Smooth muscle cell (in vitro differentiated cells): Measurements from ENCODE around the gene ARMC9. TPM values are rescaled to one million over a fixed set of nuclear protein-coding genes. Genes with fewer than 3 reads are reported as not detected.

Source experiments
- DNase-seq: peaks from one replicate; lab custom pipeline; 2025; ENCODE audit not compliant: unreplicated experiment; lab: John Stamatoyannopoulos, UW
- H2AFZ ChIP-seq: fragments of 200-600 bp; sonication (generic); 2 replicates; pipeline ENCODE4 v1.6.0; 2016; ENCODE audit warnings: antibody characterized with exemption, low read depth, mild to moderate bottlenecking
- H3F3A ChIP-seq: fragments of 200-600 bp; sonication (generic); 2 replicates; pipeline ENCODE4 v1.6.0; 2017; ENCODE audit warnings: antibody characterized with exemption, low read depth
- H3K27ac ChIP-seq: fragments of 200-600 bp; sonication (generic); 2 replicates; pipeline ENCODE4 v1.5.1; 2016; ENCODE audit warnings: low read depth, mild to moderate bottlenecking
- H3K27me3 ChIP-seq: fragments of 200-600 bp; sonication (generic); 2 replicates; pipeline ENCODE4 v1.6.1; 2016; ENCODE audit warnings: low read depth, mild to moderate bottlenecking
- H3K36me3 ChIP-seq: fragments of 200-600 bp; sonication (generic); 2 replicates; pipeline ENCODE4 v1.5.1; 2016; ENCODE audit warnings: low read depth
- H3K4me1 ChIP-seq: fragments of 200-600 bp; sonication (generic); 2 replicates; pipeline ENCODE4 v1.5.1; 2016; ENCODE audit warnings: low read depth
- H3K4me2 ChIP-seq: fragments of 200-600 bp; sonication (generic); 2 replicates; pipeline ENCODE4 v1.6.0; 2016; ENCODE audit warnings: mild to moderate bottlenecking
- H3K4me3 ChIP-seq: fragments of 200-600 bp; sonication (generic); 2 replicates; pipeline ENCODE4 v1.5.1; 2016; ENCODE audit warnings: mild to moderate bottlenecking
- H3K79me2 ChIP-seq: fragments of 200-600 bp; sonication (generic); 2 replicates; pipeline ENCODE4 v1.6.0; 2016; ENCODE audit warnings: low read depth, mild to moderate bottlenecking
- H3K9ac ChIP-seq: fragments of 200-600 bp; sonication (generic); 2 replicates; pipeline ENCODE4 v1.6.0; 2016; ENCODE audit warnings: low read depth
- H3K9me3 ChIP-seq: fragments of 200-600 bp; sonication (generic); replicated peaks from 2 replicates; pipeline ENCODE4 v1.5.1; 2016; ENCODE audit warnings: low read depth
- H4K20me1 ChIP-seq: fragments of 200-600 bp; sonication (generic); 2 replicates; pipeline ENCODE4 v1.6.0; 2016; ENCODE audit warnings: low read depth
- WGBS: methylation state at CpG from one replicate; pipeline ENCODE4 v1.1.7; 2016; ENCODE audit warnings: low lambda C conversion rate; 5-methylcytosine and 5-hydroxymethylcytosine counted together
- polyA plus RNA-seq: library from polyadenylated mRNA; unstranded; fragments of >200 nt; fragmentation: Nextera tagmentation; extraction: Ambion mirVana; gene quantifications from 2 replicates; pipeline ENCODE4 v1.2.1, GENCODE V29; 2016
- total RNA-seq: library from RNA; depleted of rRNA; stranded (reverse); fragments of >200 nt; gene quantifications from 2 replicates; pipeline ENCODE4 v1.2.3, GENCODE V29; 2014
- TF ChIP-seq, protein P1 (sequence below): fragments of 200-600 bp; sonication (generic); IDR thresholded peaks from 2 replicates; pipeline ENCODE4 v1.5.1; 2017; ENCODE audit warnings: borderline replicate concordance, mild to moderate bottlenecking, antibody characterized with exemption; ENCODE audit not compliant: insufficient read depth, poor library complexity, severe bottlenecking

Gene ARMC9
- total and polyA plus RNA-seq, 2 experiments from 2014 or later: 34.7 to 51.0 TPM

DNA sequence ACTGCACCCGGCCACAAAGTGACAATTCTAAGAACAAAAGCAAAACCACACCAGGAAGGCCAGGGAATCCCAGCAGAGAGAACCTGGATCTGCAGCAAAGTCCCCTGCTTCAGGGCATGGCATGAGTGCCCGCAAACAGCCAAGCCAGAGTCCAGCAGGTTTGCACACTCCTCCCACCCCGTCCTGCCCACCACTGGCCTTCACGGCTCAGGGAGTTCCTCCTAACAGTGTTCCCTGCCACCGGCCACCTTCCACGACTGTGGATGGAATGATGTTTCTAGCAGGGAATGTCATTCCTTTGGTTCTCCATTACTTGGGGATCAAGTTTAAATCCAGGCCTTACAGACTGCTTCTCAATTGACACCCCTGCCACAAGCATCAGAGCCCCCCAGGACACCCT, 155.0 kb downstream of the ARMC9 start:
- Histone ChIP-seq H4K20me1 (no peaks in the 10 kb centered on the region), H3K27ac (no peak overlapping the region), H3K27me3 (no peaks in the 10 kb centered on the region), H3K36me3 (no peaks in the 10 kb centered on the region), H3K4me3 (no peak overlapping the region), H3K79me2 (no peaks in the 10 kb centered on the region), H2AFZ (no peak overlapping the region), H3K4me2 (no peak overlapping the region), H3F3A (no peaks in the 10 kb centered on the region), H3K4me1 (no peaks in the 10 kb centered on the region), H3K9ac (no peak overlapping the region), H3K9me3 (no peaks in the 10 kb centered on the region)
- 97% methylated on average over 5 of the region's 6 CpGs for WGBS
- no peak for DNase-seq
- TF ChIP-seq, protein P1, sequence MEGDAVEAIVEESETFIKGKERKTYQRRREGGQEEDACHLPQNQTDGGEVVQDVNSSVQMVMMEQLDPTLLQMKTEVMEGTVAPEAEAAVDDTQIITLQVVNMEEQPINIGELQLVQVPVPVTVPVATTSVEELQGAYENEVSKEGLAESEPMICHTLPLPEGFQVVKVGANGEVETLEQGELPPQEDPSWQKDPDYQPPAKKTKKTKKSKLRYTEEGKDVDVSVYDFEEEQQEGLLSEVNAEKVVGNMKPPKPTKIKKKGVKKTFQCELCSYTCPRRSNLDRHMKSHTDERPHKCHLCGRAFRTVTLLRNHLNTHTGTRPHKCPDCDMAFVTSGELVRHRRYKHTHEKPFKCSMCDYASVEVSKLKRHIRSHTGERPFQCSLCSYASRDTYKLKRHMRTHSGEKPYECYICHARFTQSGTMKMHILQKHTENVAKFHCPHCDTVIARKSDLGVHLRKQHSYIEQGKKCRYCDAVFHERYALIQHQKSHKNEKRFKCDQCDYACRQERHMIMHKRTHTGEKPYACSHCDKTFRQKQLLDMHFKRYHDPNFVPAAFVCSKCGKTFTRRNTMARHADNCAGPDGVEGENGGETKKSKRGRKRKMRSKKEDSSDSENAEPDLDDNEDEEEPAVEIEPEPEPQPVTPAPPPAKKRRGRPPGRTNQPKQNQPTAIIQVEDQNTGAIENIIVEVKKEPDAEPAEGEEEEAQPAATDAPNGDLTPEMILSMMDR: no peak

DNA sequence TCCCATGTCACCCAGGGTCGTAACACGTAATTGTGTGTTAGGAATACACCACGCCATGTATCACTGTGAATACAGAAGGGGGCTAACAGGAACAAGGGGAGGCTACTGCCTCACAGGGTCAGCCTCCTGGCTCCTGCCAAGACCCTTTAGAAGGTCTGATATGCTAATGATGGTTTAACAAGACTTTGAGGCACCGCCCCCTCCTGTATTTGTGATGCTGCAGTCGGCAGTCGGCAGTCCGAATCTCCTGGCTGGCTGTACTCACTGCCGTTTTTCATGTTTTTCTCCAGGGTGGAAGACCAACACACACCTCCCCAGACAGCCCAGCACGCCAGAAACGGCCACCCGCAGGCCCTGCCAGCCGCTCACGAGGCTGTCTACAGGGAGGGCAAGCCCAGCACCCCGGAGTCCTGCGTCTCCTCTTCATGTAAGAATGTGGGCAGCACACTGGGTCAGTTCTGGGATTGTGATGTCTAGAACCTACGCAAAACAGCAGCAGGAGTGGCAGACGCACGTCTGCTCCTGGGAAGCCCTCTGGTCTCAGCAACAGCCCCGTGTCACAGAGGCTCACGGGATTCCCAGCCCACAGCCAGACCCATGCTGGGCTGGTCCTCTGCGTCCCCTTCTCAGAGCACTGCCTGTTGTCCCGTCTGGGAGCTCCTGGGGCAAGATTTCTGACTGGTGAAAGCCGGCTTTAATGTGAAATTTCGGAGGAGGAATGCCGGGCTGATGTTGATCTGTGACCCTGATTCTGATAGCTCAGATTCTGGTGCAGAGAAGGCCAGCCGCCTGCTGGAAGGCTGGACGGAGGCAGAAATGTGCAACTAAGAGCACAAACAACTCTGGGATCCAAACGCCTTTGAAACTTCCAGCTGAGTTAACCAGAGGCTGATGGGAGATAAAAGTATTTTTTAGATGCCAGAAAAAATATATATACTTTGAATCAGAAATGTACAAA, 157.4 kb downstream of the ARMC9 start:
- Histone ChIP-seq H3F3A (no peaks in the 10 kb centered on the region), H3K9ac (no peak overlapping the region), H3K36me3 (no peaks in the 10 kb centered on the region), H3K27me3 (no peaks in the 10 kb centered on the region), H2AFZ (no peak overlapping the region), H3K4me3 (no peak overlapping the region), H3K4me2 (no peak overlapping the region), H4K20me1 (no peaks in the 10 kb centered on the region), H3K9me3 (no peaks in the 10 kb centered on the region), H3K27ac (no peak overlapping the region), H3K79me2 (no peaks in the 10 kb centered on the region), H3K4me1 (no peaks in the 10 kb centered on the region)
- TF ChIP-seq, protein P1: no peak
- WGBS: 60% methylated on average over 28 of the region's 28 CpGs
- DNase-seq: no peak

DNA sequence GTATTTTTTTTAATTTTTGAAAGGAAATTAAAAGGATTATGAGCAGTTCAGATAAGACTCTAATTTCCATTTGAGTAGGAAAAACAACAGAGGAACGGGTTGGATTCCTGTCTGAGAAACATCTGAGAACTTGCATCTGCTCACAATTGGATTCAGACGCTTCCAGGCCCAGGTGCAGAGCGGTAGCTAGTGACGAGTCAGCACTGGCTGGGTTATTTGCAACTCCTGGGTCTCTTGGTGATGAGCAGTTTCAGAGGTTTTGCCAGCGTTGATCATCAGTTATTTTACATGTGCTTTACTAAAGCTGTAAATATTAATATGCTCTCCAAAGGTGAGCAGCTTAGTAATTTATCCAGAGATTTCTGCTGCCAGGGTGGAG, 158.0 kb downstream of the ARMC9 start:
- WGBS: 76% methylated on average over 5 of the region's 5 CpGs
- TF ChIP-seq, protein P1: no peak
- Histone ChIP-seq H3K9ac (no peak overlapping the region), H4K20me1 (no peaks in the 10 kb centered on the region), H3K79me2 (no peaks in the 10 kb centered on the region), H3F3A (no peaks in the 10 kb centered on the region), H3K9me3 (no peaks in the 10 kb centered on the region), H2AFZ (no peak overlapping the region), H3K27ac (no peak overlapping the region), H3K4me2 (no peak overlapping the region), H3K36me3 (no peaks in the 10 kb centered on the region), H3K4me1 (no peaks in the 10 kb centered on the region), H3K4me3 (no peak overlapping the region), H3K27me3 (no peaks in the 10 kb centered on the region)
- no peak for DNase-seq
